Spleen (tissue), 11 donors: Measurements from ENCODE around the gene ZMYND8. TPM values are rescaled to one million over a fixed set of nuclear protein-coding genes. Genes with fewer than 3 reads are reported as not detected.
"Not testable (repeated sequence)": the region's sequence is repeated elsewhere in the genome, so short reads cannot be mapped to it uniquely, and the experiment has no call there.

Experiments
- DNase-seq: peaks from one replicate; pipeline ENCODE4 v3.0.0-alpha.2; 2020
- H3K27ac ChIP-seq, 8 donors: fragments of 200-600 bp; sonication (generic) in 7 of 8; 1 replicate in 4 of 8; 2 replicates in 4 of 8; pipeline versions ENCODE4 v1.5.0 to v1.8.0; 2016 to 2021; ENCODE audit warnings: inconsistent platforms in 4 of 8, mild to moderate bottlenecking in 4 of 8, moderate library complexity in 1 of 8
- H3K27me3 ChIP-seq, 7 donors: fragments of 200-600 bp; sonication (generic) in 6 of 7; replicated peaks in 1 of 7; 1 replicate in 4 of 7; 2 replicates in 3 of 7; pipeline versions ENCODE4 v1.5.0 to v1.8.0; 2016 to 2021; ENCODE audit warnings: inconsistent platforms in 3 of 7, mild to moderate bottlenecking in 1 of 7
- H3K36me3 ChIP-seq, 6 donors: fragments of 200-600 bp; sonication (generic) in 5 of 6; 1 replicate in 4 of 6; 2 replicates in 2 of 6; pipeline versions ENCODE4 v1.5.0 to v1.8.0; 2016 to 2021; ENCODE audit warnings: inconsistent platforms in 2 of 6
- H3K4me1 ChIP-seq, 6 donors: fragments of 200-600 bp; sonication (generic) in 5 of 6; 1 replicate in 3 of 6; 2 replicates in 3 of 6; pipeline versions ENCODE4 v1.5.0 to v1.8.0; 2016 to 2021; ENCODE audit warnings: inconsistent platforms in 3 of 6
- H3K4me3 ChIP-seq, 8 donors: fragments of 200-600 bp; sonication (generic) in 7 of 8; 1 replicate in 4 of 8; 2 replicates in 4 of 8; pipeline versions ENCODE4 v1.5.0 to v1.8.0; 2016 to 2021; ENCODE audit warnings: inconsistent platforms in 4 of 8, mild to moderate bottlenecking in 4 of 8, moderate library complexity in 2 of 8
- H3K9me3 ChIP-seq, 8 donors: fragments of 200-600 bp; sonication (generic) in 7 of 8; 1 replicate in 4 of 8; 2 replicates in 4 of 8; pipeline versions ENCODE4 v1.5.0 to v1.8.0; 2016 to 2021; ENCODE audit warnings: inconsistent platforms in 4 of 8
- POLR2A ChIP-seq, 3 donors: fragments of 450-650 bp; IDR thresholded peaks; one replicate each; pipeline ENCODE4 v1.5.1; 2017; ENCODE audit warnings: antibody characterized with exemption in 3 of 3, mild to moderate bottlenecking in 1 of 3
- POLR2AphosphoS5 ChIP-seq, 3 donors: sonication (generic); formaldehyde crosslinking; IDR thresholded peaks; one replicate each; pipeline ENCODE4 v1.5.1; 2017; ENCODE audit warnings: antibody characterized with exemption in 3 of 3
- WGBS, 5 donors: extraction: QIAGEN DNeasy Blood & Tissue Kit in 3 of 5; methylation state at CpG; one replicate each; pipeline versions ENCODE4 v1.1.5 to v1.1.7; 2013 to 2018; 5-methylcytosine and 5-hydroxymethylcytosine counted together
- intact Hi-C: fragments of 100-400 bp; cut with DNase I; formaldehyde crosslinking; loops from one replicate; pipeline ENCODE4 v1.15.0; 2023; ENCODE audit warnings: low total_unique reads
- polyA plus RNA-seq, 3 donors: library from polyadenylated mRNA; stranded (reverse); fragments of 200-250 nt; gene quantifications; one replicate each; pipeline ENCODE4 v1.2.1, GENCODE V29; 2013
- total RNA-seq, 7 donors: library from RNA; depleted of rRNA in 3 of 7; stranded (reverse); fragments of >200 nt in 3 of 7; fragmentation: NEBNext Ultra II Directional in 4 of 7; extraction: Animal tissue kit (Norgen Biotek cat#: 25700) in 4 of 7; gene quantifications; one replicate each; pipeline versions ENCODE4 v1.1.0 to v1.2.1, GENCODE V29; 2016 to 2021
- TF ChIP-seq, protein P1 (sequence below), 11 experiments: fragments of 200-600 bp in 7 of 11; fragments of 450-650 bp in 4 of 11; sonication (generic) in 4 of 11; IDR thresholded peaks in 8 of 11; conservative IDR thresholded peaks in 3 of 11; 1 replicate in 7 of 11; 2 replicates in 4 of 11; pipeline versions ENCODE4 v1.4.0 to v1.8.0; 2016 to 2021; ENCODE audit warnings: antibody characterized with exemption in 11 of 11, inconsistent platforms in 4 of 11, mild to moderate bottlenecking in 1 of 11
- donor health status: healthy with polysubstance abuse.
- donor health status: DM: no; HTN: no; CAD: no; lungs with moderate emphysema.
- donor health status: DM: no; HTN: no; CAD: no.
- donor health status: Bipolar disorder and iron deficiency.
- donor health status: healthy.
- donor health status: DM: no; HTN: no; CAD: no.
- donor health status: DM: yes; HTN: yes; CAD: no.

Gene ZMYND8
- total and polyA plus RNA-seq, 10 donors, result 12.5 to 64.0 (median 46.8) TPM

DNA sequence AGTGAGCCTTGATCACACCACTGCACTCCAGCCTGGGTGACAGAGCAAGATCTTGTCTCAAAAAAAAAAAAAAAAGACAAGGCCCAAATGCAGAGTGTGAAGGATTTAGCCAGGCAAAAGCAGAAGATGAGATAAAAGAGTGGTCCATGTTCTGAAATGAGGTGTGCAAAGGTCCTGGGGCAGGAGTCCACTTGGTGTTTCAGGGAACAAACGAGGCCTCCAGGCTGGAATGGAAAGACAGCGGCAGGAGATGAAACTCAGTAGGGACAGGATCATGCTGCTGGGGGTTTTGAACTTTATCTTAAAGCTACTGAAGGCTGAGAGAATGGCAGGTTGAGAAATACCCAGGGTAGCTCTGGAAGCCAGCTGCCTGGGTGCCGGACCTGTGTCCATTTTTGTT lies 178.2 kb downstream of the ZMYND8 start:
- H3K4me1 ChIP-seq, result no peaks in the 10 kb centered on the region
- no peaks in the 10 kb centered on the region for H3K36me3 ChIP-seq
- TF ChIP-seq, protein P1, sequence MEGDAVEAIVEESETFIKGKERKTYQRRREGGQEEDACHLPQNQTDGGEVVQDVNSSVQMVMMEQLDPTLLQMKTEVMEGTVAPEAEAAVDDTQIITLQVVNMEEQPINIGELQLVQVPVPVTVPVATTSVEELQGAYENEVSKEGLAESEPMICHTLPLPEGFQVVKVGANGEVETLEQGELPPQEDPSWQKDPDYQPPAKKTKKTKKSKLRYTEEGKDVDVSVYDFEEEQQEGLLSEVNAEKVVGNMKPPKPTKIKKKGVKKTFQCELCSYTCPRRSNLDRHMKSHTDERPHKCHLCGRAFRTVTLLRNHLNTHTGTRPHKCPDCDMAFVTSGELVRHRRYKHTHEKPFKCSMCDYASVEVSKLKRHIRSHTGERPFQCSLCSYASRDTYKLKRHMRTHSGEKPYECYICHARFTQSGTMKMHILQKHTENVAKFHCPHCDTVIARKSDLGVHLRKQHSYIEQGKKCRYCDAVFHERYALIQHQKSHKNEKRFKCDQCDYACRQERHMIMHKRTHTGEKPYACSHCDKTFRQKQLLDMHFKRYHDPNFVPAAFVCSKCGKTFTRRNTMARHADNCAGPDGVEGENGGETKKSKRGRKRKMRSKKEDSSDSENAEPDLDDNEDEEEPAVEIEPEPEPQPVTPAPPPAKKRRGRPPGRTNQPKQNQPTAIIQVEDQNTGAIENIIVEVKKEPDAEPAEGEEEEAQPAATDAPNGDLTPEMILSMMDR (IDR thresholded peaks at IDR 0.05 in 8 of 11, conservative IDR thresholded peaks at IDR 0.05 in 3 of 11), result no peak
- no peak for TF ChIP-seq POLR2A (IDR thresholded peaks at IDR 0.05)
- no peak for TF ChIP-seq POLR2AphosphoS5 (IDR thresholded peaks at IDR 0.05)
- 65 to 81% (median 78%) methylated on average over 3 of the region's 3 CpGs for WGBS, 5 donors
- intact Hi-C loops, result no loop called here
- H3K9me3 ChIP-seq, result no peaks in the 10 kb centered on the region
- no peak overlapping the region for H3K4me3 ChIP-seq
- DNase-seq, result peak; percentile 5
- H3K27ac ChIP-seq, result no peak overlapping the region
- H3K27me3 ChIP-seq, result peaks cover 0 to 18% (median 0%) of the 10 kb centered on the region in 7 donors

DNA sequence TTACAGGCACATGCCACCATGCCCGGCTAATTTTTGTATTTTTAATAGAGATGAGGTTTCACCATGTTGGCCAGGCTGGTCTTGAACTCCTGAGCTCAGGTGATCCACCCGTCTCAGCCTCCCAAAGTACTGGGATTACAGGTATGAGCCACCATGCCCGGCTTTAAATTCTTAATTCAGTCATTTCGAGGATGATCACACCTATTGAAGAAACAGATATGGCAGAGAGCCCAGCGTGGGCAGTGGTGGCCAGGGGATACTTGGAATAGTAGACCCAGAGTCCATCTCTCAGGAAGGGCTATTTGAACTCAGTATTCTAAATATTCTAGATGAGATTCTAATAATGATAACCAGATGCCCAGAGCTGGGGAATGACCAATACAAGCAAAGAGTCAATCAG lies 180.3 kb downstream of the ZMYND8 start:
- not testable (repeated sequence) for H3K9me3 ChIP-seq, H3K4me3 ChIP-seq
- DNase-seq, result peak; percentile 16

DNA sequence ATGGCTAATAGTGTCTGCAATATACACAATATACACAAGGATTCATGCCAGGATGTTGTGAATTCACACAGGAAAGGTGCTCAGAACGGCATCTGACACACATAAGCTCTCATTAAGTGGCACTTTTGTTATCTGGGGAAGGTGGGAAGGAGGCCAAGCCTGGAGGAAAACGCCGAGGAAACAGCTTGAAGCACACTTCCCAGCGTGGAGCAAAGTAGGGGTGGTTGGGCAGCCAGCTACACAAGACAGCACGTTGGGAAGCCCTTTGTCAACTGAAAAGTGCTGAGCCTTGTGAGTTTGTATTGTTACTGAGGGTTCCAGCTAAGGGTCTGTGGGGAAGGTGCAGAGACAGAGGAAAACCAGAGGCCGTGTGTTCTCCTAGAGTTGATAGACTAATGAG lies 181.0 kb downstream of the ZMYND8 start:
- DNase-seq, result peak; percentile 67
- peaks cover 0 to 46% (median 0%) of the 10 kb centered on the region in 7 donors for H3K27me3 ChIP-seq
- H3K4me3 ChIP-seq, result no peak overlapping the region
- peak in 2 of 3 donors; percentile 42 to 61 for TF ChIP-seq POLR2AphosphoS5 (IDR thresholded peaks at IDR 0.05)
- TF ChIP-seq, protein P1 (IDR thresholded peaks at IDR 0.05 in 8 of 11, conservative IDR thresholded peaks at IDR 0.05 in 3 of 11), result no peak
- H3K9me3 ChIP-seq, result no peaks in the 10 kb centered on the region
- no peaks in the 10 kb centered on the region for H3K36me3 ChIP-seq
- WGBS, 5 donors, result 32 to 34% (median 33%) methylated on average over 6 of the region's 6 CpGs
- intact Hi-C loops, result no loop called here
- no peaks in the 10 kb centered on the region for H3K4me1 ChIP-seq
- H3K27ac ChIP-seq, result no peak overlapping the region

More for the DNA sequence above, 180.3 kb downstream of the ZMYND8 start:
- H3K4me1 ChIP-seq, H3K36me3 ChIP-seq, intact Hi-C loops, H3K27ac ChIP-seq: not testable (repeated sequence)
- peaks cover 0 to 39% (median 0%) of the 10 kb centered on the region in 7 donors for H3K27me3 ChIP-seq
- WGBS, 5 donors, result 73 to 83% (median 81%) methylated on average over 5 of the region's 5 CpGs

DNA sequence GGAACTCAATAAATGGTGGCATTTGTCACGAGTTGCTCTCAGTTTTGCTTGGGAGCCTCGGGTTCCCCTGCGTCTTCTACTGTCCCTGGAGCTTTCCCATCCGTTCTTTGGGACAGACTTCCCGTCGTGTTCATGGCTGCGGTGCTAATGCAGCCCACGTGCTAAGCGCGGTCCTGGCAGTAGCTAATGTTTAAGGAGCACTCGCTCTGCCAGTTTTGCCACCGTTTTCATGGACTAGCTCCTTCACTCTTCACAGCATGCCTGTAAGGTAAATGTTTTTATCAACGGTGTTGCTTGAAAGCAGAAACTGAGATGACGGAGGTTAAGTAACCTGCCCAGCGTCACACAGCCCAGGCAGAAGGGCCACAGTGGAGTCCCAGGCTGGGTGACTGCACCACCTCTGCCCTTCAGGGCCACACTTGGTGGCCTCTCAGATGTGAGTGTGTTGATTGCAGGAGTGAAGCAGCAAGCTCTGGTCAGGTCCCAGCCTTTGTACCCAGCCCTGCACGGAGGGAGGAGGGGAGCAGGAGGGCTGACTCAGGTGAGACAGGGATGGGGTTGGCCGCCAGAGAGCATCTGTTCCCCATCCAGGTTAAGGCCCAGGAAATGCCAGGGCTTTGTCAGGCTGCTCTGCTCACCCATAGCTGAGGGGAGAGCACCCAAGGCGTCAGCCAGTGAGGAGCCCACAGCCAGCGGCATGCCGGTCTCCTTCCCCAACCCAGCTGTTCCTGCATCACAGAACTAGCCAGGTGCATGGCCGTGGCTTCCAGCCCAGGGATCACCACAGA lies 181.8 kb downstream of the ZMYND8 start:
- peaks cover 0 to 55% (median 0%) of the 10 kb centered on the region in 7 donors for H3K27me3 ChIP-seq
- no peaks in the 10 kb centered on the region for H3K4me1 ChIP-seq
- H3K36me3 ChIP-seq, result no peaks in the 10 kb centered on the region
- DNase-seq, result peak; percentile 53
- H3K27ac ChIP-seq, result no peak overlapping the region
- intact Hi-C loops, result no loop called here
- no peak overlapping the region for H3K4me3 ChIP-seq
- 85 to 89% (median 86%) methylated on average over 19 to 21 of the region's 21 CpGs for WGBS, 5 donors
- H3K9me3 ChIP-seq, result no peaks in the 10 kb centered on the region
- TF ChIP-seq, protein P1 (IDR thresholded peaks at IDR 0.05 in 8 of 11, conservative IDR thresholded peaks at IDR 0.05 in 3 of 11), result no peak
- no peak for TF ChIP-seq POLR2A (IDR thresholded peaks at IDR 0.05)
- no peak for TF ChIP-seq POLR2AphosphoS5 (IDR thresholded peaks at IDR 0.05)
